KOPT-K1 (cell line): ENCODE data around the gene FGFR2.

Source experiments
- H3K27ac ChIP-seq: fragments of 200-600 bp; sonication (generic); 2 replicates; pipeline ENCODE4 v1.5.1; 2016; ENCODE audit warnings: antibody characterized with exemption, mild to moderate bottlenecking, low read depth, low read length; ENCODE audit not compliant: poor library complexity, severe bottlenecking
- H3K36me3 ChIP-seq: fragments of 200-600 bp; sonication (generic); 2 replicates; pipeline ENCODE4 v1.5.1; 2017; ENCODE audit warnings: antibody characterized with exemption, mild to moderate bottlenecking, low read length, moderate library complexity; ENCODE audit not compliant: insufficient read depth
- H3K9me3 ChIP-seq: fragments of 200-600 bp; sonication (generic); 2 replicates; pipeline ENCODE4 v1.5.1; 2017; ENCODE audit warnings: antibody characterized with exemption, low read length, mild to moderate bottlenecking; ENCODE audit not compliant: insufficient read depth, poor library complexity, severe bottlenecking

The FGFR2 gene

GRCh38 chr10:121460733-121461132 lies 137.5 kb downstream of the FGFR2 start:
- Histone ChIP-seq H3K36me3 (no peaks in the 10 kb centered on the region), H3K27ac (no peak overlapping the region), H3K9me3 (no peaks in the 10 kb centered on the region)

GRCh38 chr10:121459622-121460453 lies 138.4 kb downstream of the FGFR2 start:
- Histone ChIP-seq H3K36me3 (no peaks in the 10 kb centered on the region), H3K27ac (no peak overlapping the region), H3K9me3 (no peaks in the 10 kb centered on the region)

GRCh38 chr10:121459279-121459621 lies 139.0 kb downstream of the FGFR2 start:
- Histone ChIP-seq H3K9me3 (no peaks in the 10 kb centered on the region), H3K27ac (no peak overlapping the region), H3K36me3 (no peaks in the 10 kb centered on the region)

GRCh38 chr10:121457729-121458128 lies 140.5 kb downstream of the FGFR2 start:
- H3K9me3 ChIP-seq, result no peaks in the 10 kb centered on the region
- H3K36me3 ChIP-seq, result no peaks in the 10 kb centered on the region
- H3K27ac ChIP-seq, result no peak overlapping the region

GRCh38 chr10:121455377-121455776 lies 142.9 kb downstream of the FGFR2 start:
- no peaks in the 10 kb centered on the region for H3K9me3 ChIP-seq
- H3K27ac ChIP-seq, result no peak overlapping the region
- H3K36me3 ChIP-seq, result no peaks in the 10 kb centered on the region

GRCh38 chr10:121454781-121455180 lies 143.5 kb downstream of the FGFR2 start:
- no peaks in the 10 kb centered on the region for H3K9me3 ChIP-seq
- no peaks in the 10 kb centered on the region for H3K36me3 ChIP-seq

GRCh38 chr10:121453160-121453559 lies 145.1 kb downstream of the FGFR2 start:
- Histone ChIP-seq H3K9me3 (no peaks in the 10 kb centered on the region), H3K36me3 (no peaks in the 10 kb centered on the region), H3K27ac (no peak overlapping the region)

More at GRCh38 chr10:121454781-121455180, 143.5 kb downstream of the FGFR2 start:
- no peak overlapping the region for H3K27ac ChIP-seq

GRCh38 chr10:121452581-121452980 lies 145.7 kb downstream of the FGFR2 start:
- Histone ChIP-seq H3K27ac (no peak overlapping the region), H3K36me3 (no peaks in the 10 kb centered on the region)

GRCh38 chr10:121450247-121450646 lies 148.0 kb downstream of the FGFR2 start:
- H3K27ac ChIP-seq, result no peak overlapping the region
- H3K36me3 ChIP-seq, result no peaks in the 10 kb centered on the region

More at GRCh38 chr10:121452581-121452980, 145.7 kb downstream of the FGFR2 start:
- no peaks in the 10 kb centered on the region for H3K9me3 ChIP-seq

GRCh38 chr10:121449482-121449924 lies 148.7 kb downstream of the FGFR2 start:
- H3K27ac ChIP-seq, result no peak overlapping the region
- no peaks in the 10 kb centered on the region for H3K9me3 ChIP-seq
- no peaks in the 10 kb centered on the region for H3K36me3 ChIP-seq

More at GRCh38 chr10:121450247-121450646, 148.0 kb downstream of the FGFR2 start:
- no peaks in the 10 kb centered on the region for H3K9me3 ChIP-seq

- no peaks in the 10 kb centered on the region for H3K36me3 ChIP-seq
- no peak overlapping the region for H3K27ac ChIP-seq
- no peaks in the 10 kb centered on the region for H3K9me3 ChIP-seq
Measured at GRCh38 chr10:121448766-121449421, 149.3 kb downstream of the FGFR2 start.

- Histone ChIP-seq H3K27ac (no peak overlapping the region), H3K9me3 (no peaks in the 10 kb centered on the region), H3K36me3 (no peaks in the 10 kb centered on the region)
Measured at GRCh38 chr10:121444520-121445165, 153.6 kb downstream of the FGFR2 start.

- Histone ChIP-seq H3K36me3 (no peaks in the 10 kb centered on the region), H3K27ac (no peak overlapping the region), H3K9me3 (no peaks in the 10 kb centered on the region)
Measured at GRCh38 chr10:121442086-121442935, 155.9 kb downstream of the FGFR2 start.

- H3K9me3 ChIP-seq, result no peaks in the 10 kb centered on the region
- no peak overlapping the region for H3K27ac ChIP-seq
- H3K36me3 ChIP-seq, result no peaks in the 10 kb centered on the region
Measured at GRCh38 chr10:121440461-121440860, 157.8 kb downstream of the FGFR2 start.
